Measurements from ENCODE around the gene ZNF622. TPM values are rescaled to one million over a fixed set of nuclear protein-coding genes. Genes with fewer than 3 reads are reported as not detected.

Gene ZNF622
- total RNA-seq, 2 donors from 2014 or later, result 41.7 to 42.5 TPM

DNA sequence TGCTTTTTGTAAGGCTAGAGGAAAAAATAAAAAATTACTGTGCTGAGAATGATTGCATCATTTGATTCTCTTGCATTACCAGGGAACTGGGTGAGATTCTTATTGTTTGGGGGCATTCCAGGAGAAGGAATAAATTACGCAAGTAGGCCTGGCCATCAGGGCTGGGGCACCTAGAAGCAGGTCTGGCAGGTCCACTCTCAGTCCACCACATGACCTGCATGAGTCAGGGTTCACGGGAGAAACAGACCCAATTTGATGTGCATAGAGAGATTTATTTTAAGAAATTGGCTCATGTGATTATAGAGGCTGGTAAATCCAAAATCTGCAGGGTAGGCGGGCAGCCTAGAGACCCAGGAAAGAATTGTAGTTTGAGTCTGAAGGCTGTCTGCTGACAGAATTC is 59.6 kb downstream of the ZNF622 start:
- ATAC-seq (no peak), DNase-seq (no peak)
- intact Hi-C loops (cut with DNase I, micrococcal nuclease), result no loop called here

Other genes starting within 250 kb of the ZNF622 start
- gene RETREG1, start 151.2 kb upstream of the ZNF622 start, total RNA-seq, result 100 to 1,000 TPM in 1 of 2 donors, 10 to 100 TPM in 1; 63.7 to 100 TPM

Data from left colon (tissue), 2 donors.